ENCODE results near the gene FUS. TPM values are rescaled to one million over a fixed set of nuclear protein-coding genes. Genes with fewer than 3 reads are reported as not detected.
"Not testable (repeated sequence)": the region's sequence is repeated elsewhere in the genome, so short reads cannot be mapped to it uniquely, and the experiment has no call there.

Gene FUS
- total RNA-seq, 4 donors from 2014 or later: 52.5 to 121 (median 58.9) TPM

- WGBS: 49% methylated on average over 5 of the region's 7 CpGs
- no peak overlapping the region for H3K4me3 ChIP-seq
- no peaks in the 10 kb centered on the region for H3K27me3 ChIP-seq
- no peak overlapping the region for H3K27ac ChIP-seq
- no peak for TF ChIP-seq POLR2A (IDR thresholded peaks at IDR 0.05)
- TF ChIP-seq EP300 (IDR thresholded peaks at IDR 0.05): no peak
- no peak for TF ChIP-seq POLR2AphosphoS5 (IDR thresholded peaks at IDR 0.05)
- no peaks in the 10 kb centered on the region for H3K9me3 ChIP-seq
- no peak for DNase-seq (ENCODE audit: low spot score in 2 of 2)
- H3K36me3 ChIP-seq: peaks cover 36% of the 10 kb centered on the region
- H3K4me1 ChIP-seq: peaks cover 48% of the 10 kb centered on the region
Measured at GRCh38 chr16:31198207-31198882, 18.4 kb downstream of the FUS start.

- Histone ChIP-seq H3K27me3 (no peaks in the 10 kb centered on the region), H3K27ac (no peak overlapping the region), H3K4me3 (no peak overlapping the region), H3K9me3 (no peaks in the 10 kb centered on the region), H3K36me3 (peaks cover 24% of the 10 kb centered on the region), H3K4me1 (peaks cover 54% of the 10 kb centered on the region)
- no peak for DNase-seq (ENCODE audit: low spot score in 2 of 2)
- no peak for TF ChIP-seq POLR2A (IDR thresholded peaks at IDR 0.05)
- no peak for TF ChIP-seq POLR2AphosphoS5 (IDR thresholded peaks at IDR 0.05)
- TF ChIP-seq CTCF (IDR thresholded peaks at IDR 0.05): no peak
- TF ChIP-seq EP300 (IDR thresholded peaks at IDR 0.05): no peak
- WGBS: 90% methylated on average over 5 of the region's 5 CpGs
Measured at GRCh38 chr16:31199430-31200041, 19.6 kb downstream of the FUS start.

- Histone ChIP-seq H3K36me3 (peaks cover 18% of the 10 kb centered on the region), H3K4me1 (peaks cover 54% of the 10 kb centered on the region)
- WGBS: 83% methylated on average over 8 of the region's 8 CpGs
- not testable (repeated sequence) for H3K9me3 ChIP-seq; H3K27me3 ChIP-seq; H3K4me3 ChIP-seq; H3K27ac ChIP-seq; DNase-seq (ENCODE audit: low spot score in 2 of 2)
Measured at GRCh38 chr16:31200111-31200510, 20.2 kb downstream of the FUS start.

GRCh38 chr16:31200821-31201568 is 21.1 kb downstream of the FUS start:
- Histone ChIP-seq H3K4me3 (peak overlapping the region; percentile 69), H3K9me3 (no peaks in the 10 kb centered on the region), H3K36me3 (peaks cover 10% of the 10 kb centered on the region), H3K27me3 (no peaks in the 10 kb centered on the region), H3K27ac (peak overlapping the region; percentile 15), H3K4me1 (peaks cover 54% of the 10 kb centered on the region)
- DNase-seq (ENCODE audit: low spot score in 2 of 2): no peak
- TF ChIP-seq EP300 (IDR thresholded peaks at IDR 0.05) (no peak), POLR2AphosphoS5 (IDR thresholded peaks at IDR 0.05) (no peak), CTCF (IDR thresholded peaks at IDR 0.05) (no peak)
- WGBS: 44% methylated on average over 8 of the region's 8 CpGs

GRCh38 chr16:31201582-31202413 is 21.9 kb downstream of the FUS start:
- peak overlapping the region; percentile 77 for H3K27ac ChIP-seq
- H3K36me3 ChIP-seq: peaks cover 2% of the 10 kb centered on the region
- peaks cover 54% of the 10 kb centered on the region for H3K4me1 ChIP-seq
- peak overlapping the region; percentile 69 for H3K4me3 ChIP-seq
- H3K27me3 ChIP-seq: no peaks in the 10 kb centered on the region
- TF ChIP-seq CTCF (IDR thresholded peaks at IDR 0.05): no peak
- TF ChIP-seq POLR2AphosphoS5 (IDR thresholded peaks at IDR 0.05): peak in 1 of 3 donors; percentile 6
- TF ChIP-seq POLR2A (IDR thresholded peaks at IDR 0.05): no peak
- TF ChIP-seq EP300 (IDR thresholded peaks at IDR 0.05): no peak
- peak in 1 of 2 donors; percentile 79 for DNase-seq (ENCODE audit: low spot score in 2 of 2)
- no peaks in the 10 kb centered on the region for H3K9me3 ChIP-seq
- 2% methylated on average over 9 of the region's 35 CpGs for WGBS

All from suprapubic skin (tissue), 4 donors.